PC-9 (cell line): ENCODE measurements around the gene COL4A4. TPM values are rescaled to one million over a fixed set of nuclear protein-coding genes. Genes with fewer than 3 reads are reported as not detected.

Experiments used
- BruUV-seq: library from RNA; stranded (reverse); fragments of 400-500 nt; replicated peaks from 2 replicates; lab custom pipeline; 2021; lab: Mats Ljungman, UMichigan
- CTCF ChIA-PET: fragments of 300-600 bp; sonication (Branson Sonifier 250); formaldehyde crosslinking; loops from one replicate; lab custom pipeline; 2022; ENCODE audit warnings: antibody characterized with exemption; lab: Charles Lee
- POLR2A ChIA-PET: fragments of 300-600 bp; sonication (Branson Sonifier 250); formaldehyde crosslinking; loops from one replicate; lab custom pipeline; 2022; ENCODE audit warnings: antibody characterized with exemption; ENCODE audit not compliant: unreplicated experiment; lab: Charles Lee
- DNase-seq, 2 experiments: peaks; one replicate each; pipeline versions ENCODE4 v3.0.0 to v3.0.0-alpha.2; 2015 to 2022; ENCODE audit warnings: mixed read lengths in 1 of 2
- H2AFZ ChIP-seq: fragments of 200-600 bp; sonication (generic); 2 replicates; pipeline ENCODE4 v1.8.1; 2017; ENCODE audit warnings: antibody characterized with exemption
- H3F3A ChIP-seq: fragments of 200-600 bp; sonication (generic); 2 replicates; pipeline ENCODE4 v1.8.1; 2017; ENCODE audit warnings: antibody characterized with exemption, mild to moderate bottlenecking, low read depth; ENCODE audit not compliant: insufficient read depth
- H3K27ac ChIP-seq: fragments of 200-600 bp; sonication (generic); 2 replicates; pipeline ENCODE4 v1.6.1; 2016; ENCODE audit warnings: mixed run types
- H3K27me3 ChIP-seq: fragments of 200-600 bp; sonication (generic); 2 replicates; pipeline ENCODE4 v1.6.1; 2016; ENCODE audit warnings: low read depth, mixed run types; ENCODE audit not compliant: insufficient read depth
- H3K36me3 ChIP-seq: fragments of 200-600 bp; sonication (generic); 2 replicates; pipeline ENCODE4 v1.6.1; 2016; ENCODE audit warnings: low read depth, mixed run types
- H3K4me1 ChIP-seq: fragments of 200-600 bp; sonication (generic); replicated peaks from 2 replicates; pipeline ENCODE4 v1.6.1; 2016; ENCODE audit warnings: mixed run types; ENCODE audit not compliant: insufficient read depth
- H3K4me2 ChIP-seq: fragments of 200-600 bp; sonication (generic); 2 replicates; pipeline ENCODE4 v1.6.1; 2017; ENCODE audit warnings: mixed run types
- H3K4me3 ChIP-seq: fragments of 200-600 bp; sonication (generic); 2 replicates; pipeline ENCODE4 v1.6.1; 2016; ENCODE audit warnings: mixed run types
- H3K79me2 ChIP-seq: fragments of 200-600 bp; sonication (generic); 2 replicates; pipeline ENCODE4 v1.6.1; 2017; ENCODE audit warnings: low read depth, mixed run types
- H3K9me2 ChIP-seq: fragments of 200-600 bp; sonication (generic); 2 replicates; pipeline ENCODE4 v1.8.1; 2017; ENCODE audit warnings: mild to moderate bottlenecking; ENCODE audit not compliant: insufficient read depth
- H3K9me3 ChIP-seq: fragments of 200-600 bp; sonication (generic); 2 replicates; pipeline ENCODE4 v1.8.1; 2016; ENCODE audit warnings: low read depth; ENCODE audit not compliant: insufficient read depth
- H4K20me1 ChIP-seq: fragments of 200-600 bp; sonication (generic); 2 replicates; pipeline ENCODE4 v1.8.1; 2017; ENCODE audit not compliant: insufficient read depth
- CTCF ChIP-seq: fragments of 200-600 bp; sonication (generic); conservative IDR thresholded peaks from 2 replicates; pipeline ENCODE4 v1.6.1; 2017; ENCODE audit warnings: mixed run types, antibody characterized with exemption, mild to moderate bottlenecking, moderate library complexity
- EZH2 ChIP-seq: fragments of 200-600 bp; sonication (generic); IDR thresholded peaks from 2 replicates; pipeline ENCODE4 v1.8.0; 2017; ENCODE audit warnings: antibody characterized with exemption, low read depth
- intact Hi-C: fragments of 100-400 bp; cut with micrococcal nuclease; formaldehyde crosslinking; loops from one replicate; pipeline ENCODE4 v1.10.0; 2022; ENCODE audit not compliant: unreplicated experiment
- total RNA-seq: library from RNA; stranded (reverse); gene quantifications from 2 replicates; pipeline ENCODE4 v1.2.3, GENCODE V29; 2021

The COL4A4 gene
- total RNA-seq, 1 experiment from 2014 or later: 5.6 TPM

GRCh38 chr2:227146456-227146855 lies 17.5 kb downstream of the COL4A4 start:
- intact Hi-C loops: no loop called here
- BruUV-seq: no TSS peak
- H3K9me2 ChIP-seq: no peaks in the 10 kb centered on the region
- H3K79me2 ChIP-seq: no peaks in the 10 kb centered on the region
- no peak overlapping the region for H3K27ac ChIP-seq
- H4K20me1 ChIP-seq: no peaks in the 10 kb centered on the region
- no peak overlapping the region for H3K4me2 ChIP-seq
- H3K36me3 ChIP-seq: no peaks in the 10 kb centered on the region
- H2AFZ ChIP-seq: no peak overlapping the region
- ChIA-PET CTCF (no interaction called here), POLR2A (no interaction called here)
- no peaks in the 10 kb centered on the region for H3F3A ChIP-seq
- H3K4me3 ChIP-seq: no peak overlapping the region
- no peak for DNase-seq
- no peaks in the 10 kb centered on the region for H3K4me1 ChIP-seq
- no peaks in the 10 kb centered on the region for H3K27me3 ChIP-seq
- no peak for TF ChIP-seq EZH2
- TF ChIP-seq CTCF: no peak
- H3K9me3 ChIP-seq: no peaks in the 10 kb centered on the region

GRCh38 chr2:227143895-227144294 lies 20.1 kb downstream of the COL4A4 start:
- no peaks in the 10 kb centered on the region for H3F3A ChIP-seq
- no peak overlapping the region for H3K4me3 ChIP-seq
- no TSS peak for BruUV-seq
- H4K20me1 ChIP-seq: no peaks in the 10 kb centered on the region
- H3K27me3 ChIP-seq: no peaks in the 10 kb centered on the region
- H3K4me2 ChIP-seq: no peak overlapping the region
- H3K9me3 ChIP-seq: no peaks in the 10 kb centered on the region
- DNase-seq: no peak
- H3K27ac ChIP-seq: no peak overlapping the region
- ChIA-PET POLR2A (no interaction called here), CTCF (no interaction called here)
- no peaks in the 10 kb centered on the region for H3K36me3 ChIP-seq
- H3K4me1 ChIP-seq: no peaks in the 10 kb centered on the region
- no peak for TF ChIP-seq EZH2
- TF ChIP-seq CTCF: no peak
- no peaks in the 10 kb centered on the region for H3K79me2 ChIP-seq
- no peak overlapping the region for H2AFZ ChIP-seq
- intact Hi-C loops: no loop called here
- H3K9me2 ChIP-seq: no peaks in the 10 kb centered on the region

GRCh38 chr2:227141301-227141700 lies 22.7 kb downstream of the COL4A4 start:
- intact Hi-C loops: no loop called here
- no peaks in the 10 kb centered on the region for H3K4me1 ChIP-seq
- H3K36me3 ChIP-seq: no peaks in the 10 kb centered on the region
- CTCF ChIA-PET: no interaction called here
- no TSS peak for BruUV-seq
- H3K4me3 ChIP-seq: no peak overlapping the region
- H3K9me3 ChIP-seq: no peaks in the 10 kb centered on the region
- H3K27me3 ChIP-seq: no peaks in the 10 kb centered on the region
- no peaks in the 10 kb centered on the region for H4K20me1 ChIP-seq
- no peaks in the 10 kb centered on the region for H3K79me2 ChIP-seq
- H3F3A ChIP-seq: no peaks in the 10 kb centered on the region
- POLR2A ChIA-PET: no interaction called here
- H3K9me2 ChIP-seq: no peaks in the 10 kb centered on the region
- no peak overlapping the region for H2AFZ ChIP-seq
- H3K27ac ChIP-seq: no peak overlapping the region
- no peak for DNase-seq
- H3K4me2 ChIP-seq: no peak overlapping the region
- no peak for TF ChIP-seq CTCF
- TF ChIP-seq EZH2: no peak
